ENCODE measurements around the gene ISG15.
A peak's percentile ranks its signal among the peaks of the same experiment; 100 is the strongest.

ISG15 gene

DNA sequence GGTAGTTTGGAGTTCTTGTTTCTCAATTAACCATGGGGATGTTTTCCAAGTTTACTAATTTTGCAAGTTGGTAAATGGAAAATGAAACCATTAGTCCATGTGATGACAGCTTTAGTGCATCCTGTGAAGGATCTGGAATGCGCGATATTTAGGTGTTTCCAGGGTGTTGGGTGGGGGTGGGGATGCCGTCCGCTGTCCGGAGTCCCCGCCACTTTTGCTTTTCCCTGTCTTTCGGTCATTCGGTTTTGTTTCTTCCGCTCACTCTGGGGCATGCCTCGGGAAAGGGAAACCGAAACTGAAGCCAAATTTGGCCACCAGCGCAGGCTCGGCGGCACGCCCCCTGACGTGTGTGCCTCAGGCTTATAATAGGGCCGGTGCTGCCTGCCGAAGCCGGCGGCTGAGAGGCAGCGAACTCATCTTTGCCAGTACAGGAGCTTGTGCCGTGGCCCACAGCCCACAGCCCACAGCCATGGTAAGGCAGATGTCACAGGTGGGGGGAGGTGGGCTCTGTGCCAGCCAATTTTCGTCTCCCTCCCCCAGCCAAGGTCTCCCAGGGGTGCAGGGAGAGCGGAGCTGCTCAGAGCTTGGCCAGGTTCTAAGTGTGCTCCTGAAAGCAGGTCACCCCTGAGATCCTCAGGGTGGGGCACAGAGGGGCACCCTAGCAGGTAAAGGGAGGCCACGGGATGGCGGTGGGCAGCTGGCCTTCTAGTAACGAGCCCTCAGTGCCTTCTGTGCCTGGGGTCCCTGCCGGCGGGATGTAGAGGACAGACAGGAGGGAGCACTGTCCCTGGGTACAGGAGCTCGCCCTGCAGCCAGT, at the start of gene ISG15:
Gene ISG15 (plus strand): TSS at position 393 of the 817 bp plus-strand sequence. CDS start 77 bp downstream, at position 470.
- H2AFZ ChIP-seq (ENCODE audit: low read length, unreplicated experiment) = peak within 1 kb of the TSS; percentile 30
- peak within 1 kb of the TSS; percentile 95 for H3K27ac ChIP-seq (ENCODE audit: low read depth, low read length)
- peaks cover 17% of the 10 kb centered on the region; the same call in 1 of the 2 replicates for H3K36me3 ChIP-seq (ENCODE audit: insufficient read depth, low read length)
- H3K4me3 ChIP-seq (ENCODE audit: low read depth, low read length) = peak within 1 kb of the TSS; percentile 96
- H3K79me2 ChIP-seq (ENCODE audit: control insufficient read depth, insufficient read depth, low read length, unreplicated experiment) = peaks cover 20% of the 10 kb centered on the region
- peaks cover 11% of the 10 kb centered on the region for H3K4me1 ChIP-seq (ENCODE audit: control insufficient read depth, insufficient read depth, low read length, unreplicated experiment)
- H3K27me3 ChIP-seq (ENCODE audit: insufficient read depth, low read length) = no peaks in the 10 kb centered on the region

DNA sequence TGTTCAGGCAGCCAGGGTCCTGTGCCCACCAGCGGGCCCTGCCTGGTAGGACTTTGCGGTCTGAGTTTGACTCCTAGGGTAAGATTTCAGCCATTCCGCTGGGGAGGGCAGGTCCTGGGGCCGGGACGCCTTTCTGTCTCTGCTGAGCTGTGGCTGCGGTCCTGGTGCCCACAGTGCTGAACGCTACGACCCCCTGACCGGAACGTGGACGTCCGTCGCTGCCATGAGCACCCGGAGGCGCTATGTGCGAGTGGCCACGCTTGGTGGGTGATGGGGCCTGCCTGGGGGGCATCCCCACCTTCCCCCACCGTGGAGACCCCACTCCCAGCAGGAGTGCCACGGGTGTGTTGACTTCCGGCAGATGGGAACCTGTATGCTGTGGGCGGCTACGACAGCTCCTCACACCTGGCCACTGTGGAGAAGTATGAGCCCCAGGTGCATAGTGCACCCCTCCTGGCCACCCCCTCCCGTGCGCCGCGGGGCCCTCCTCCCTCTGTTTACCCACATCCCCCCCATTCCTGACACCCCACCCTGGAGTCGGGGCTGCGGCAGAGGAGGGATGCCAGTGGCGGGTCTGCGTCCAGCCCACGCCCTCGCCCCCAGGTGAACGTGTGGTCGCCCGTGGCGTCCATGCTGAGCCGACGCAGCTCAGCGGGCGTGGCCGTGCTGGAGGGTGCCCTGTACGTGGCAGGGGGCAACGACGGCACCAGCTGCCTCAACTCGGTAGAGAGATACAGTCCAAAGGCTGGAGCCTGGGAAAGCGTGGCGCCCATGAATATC, 49.4 kb upstream of the ISG15 start:
- H3K4me1 ChIP-seq (ENCODE audit: control insufficient read depth, insufficient read depth, low read length, unreplicated experiment) = peaks cover 7% of the 10 kb centered on the region
- H3K27ac ChIP-seq (ENCODE audit: low read depth, low read length) = no peak overlapping the region
- H3K36me3 ChIP-seq (ENCODE audit: insufficient read depth, low read length) = no peaks in the 10 kb centered on the region
- peaks cover 5% of the 10 kb centered on the region; the same call in 1 of the 2 replicates for H3K27me3 ChIP-seq (ENCODE audit: insufficient read depth, low read length)
- H3K4me3 ChIP-seq (ENCODE audit: low read depth, low read length) = no peak overlapping the region
- no peak overlapping the region for H2AFZ ChIP-seq (ENCODE audit: low read length, unreplicated experiment)
- H3K79me2 ChIP-seq (ENCODE audit: control insufficient read depth, insufficient read depth, low read length, unreplicated experiment) = peaks cover 1% of the 10 kb centered on the region

DNA sequence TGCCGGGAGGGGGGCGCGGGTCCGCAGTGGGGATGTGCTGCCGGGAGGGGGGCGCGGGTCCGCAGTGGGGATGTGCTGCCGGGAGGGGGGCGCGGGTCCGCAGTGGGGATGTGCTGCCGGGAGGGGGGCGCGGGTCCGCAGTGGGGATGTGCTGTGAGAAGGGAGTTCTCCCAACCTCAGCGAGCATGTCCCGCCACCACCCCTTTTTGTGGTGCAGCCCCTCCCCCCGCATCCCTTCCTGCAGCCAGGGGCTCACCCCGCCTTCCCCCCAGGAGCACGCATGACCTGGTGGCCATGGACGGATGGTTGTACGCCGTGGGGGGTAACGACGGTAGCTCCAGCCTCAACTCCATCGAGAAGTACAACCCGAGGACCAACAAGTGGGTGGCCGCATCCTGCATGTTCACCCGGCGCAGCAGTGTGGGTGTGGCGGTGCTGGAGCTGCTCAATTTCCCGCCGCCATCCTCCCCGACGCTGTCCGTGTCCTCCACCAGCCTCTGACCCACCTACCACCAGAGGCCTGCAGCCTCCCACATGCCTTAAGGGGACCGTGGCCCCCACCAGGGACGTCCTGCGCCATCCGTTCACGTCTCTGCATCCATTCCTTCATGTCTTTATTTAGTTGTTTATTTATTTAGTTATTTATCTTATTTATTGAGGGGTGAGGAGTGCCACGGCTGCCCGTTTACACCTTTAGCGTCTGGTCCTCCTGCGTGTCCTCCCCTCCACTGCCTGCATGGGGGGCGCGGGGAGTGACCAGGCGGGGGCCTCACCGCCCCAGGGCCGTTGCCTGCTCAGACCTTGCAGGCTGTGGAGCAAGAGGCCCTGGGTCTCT, 48.4 kb upstream of the ISG15 start:
- H3K27ac ChIP-seq (ENCODE audit: low read depth, low read length) = no peak overlapping the region
- H3K4me3 ChIP-seq (ENCODE audit: low read depth, low read length) = no peak overlapping the region; the same call in 1 of the 2 replicates
- H3K36me3 ChIP-seq (ENCODE audit: insufficient read depth, low read length) = no peaks in the 10 kb centered on the region
- no peaks in the 10 kb centered on the region for H3K27me3 ChIP-seq (ENCODE audit: insufficient read depth, low read length)
- no peaks in the 10 kb centered on the region for H3K79me2 ChIP-seq (ENCODE audit: control insufficient read depth, insufficient read depth, low read length, unreplicated experiment)
- peaks cover 7% of the 10 kb centered on the region for H3K4me1 ChIP-seq (ENCODE audit: control insufficient read depth, insufficient read depth, low read length, unreplicated experiment)
- H2AFZ ChIP-seq (ENCODE audit: low read length, unreplicated experiment) = no peak overlapping the region

DNA sequence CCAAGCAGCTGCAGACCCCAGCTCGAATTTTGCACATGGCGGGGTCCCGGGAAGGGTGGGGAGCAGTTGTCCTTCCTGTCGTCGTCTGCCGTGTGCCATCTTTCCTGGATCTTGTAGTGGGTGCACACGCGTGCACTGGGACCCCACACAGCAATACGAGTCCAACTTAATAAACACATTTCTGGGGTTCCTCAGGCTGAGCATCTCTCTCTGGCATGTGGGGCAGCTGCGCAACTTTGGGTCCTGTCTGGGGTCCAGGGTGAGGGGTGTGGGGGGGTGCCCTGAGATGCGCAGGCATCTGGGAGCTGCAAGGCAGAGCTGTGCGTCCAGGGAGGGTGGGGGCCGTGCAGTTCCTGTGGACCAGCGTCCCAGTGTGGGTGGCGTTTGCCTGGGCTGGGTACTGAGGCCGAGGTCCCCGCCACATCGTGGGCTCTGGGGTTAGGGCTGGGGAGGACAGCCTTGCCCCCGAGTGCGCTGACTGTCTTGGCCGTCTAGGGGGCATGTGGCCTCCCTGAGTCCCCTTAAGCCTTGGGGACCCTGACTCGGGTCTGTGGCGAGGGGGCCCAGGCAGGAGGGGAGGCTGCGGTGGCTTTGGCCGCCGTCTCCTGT, 47.7 kb upstream of the ISG15 start:
- Histone ChIP-seq H3K79me2 (ENCODE audit: control insufficient read depth, insufficient read depth, low read length, unreplicated experiment) (no peaks in the 10 kb centered on the region), H3K4me3 (ENCODE audit: low read depth, low read length) (peak overlapping the region; percentile 89), H3K4me1 (ENCODE audit: control insufficient read depth, insufficient read depth, low read length, unreplicated experiment) (peaks cover 7% of the 10 kb centered on the region), H3K27ac (ENCODE audit: low read depth, low read length) (peak overlapping the region; percentile 68; the same call in 1 of the 2 replicates), H3K36me3 (ENCODE audit: insufficient read depth, low read length) (no peaks in the 10 kb centered on the region), H3K27me3 (ENCODE audit: insufficient read depth, low read length) (no peaks in the 10 kb centered on the region), H2AFZ (ENCODE audit: low read length, unreplicated experiment) (no peak overlapping the region)

DNA sequence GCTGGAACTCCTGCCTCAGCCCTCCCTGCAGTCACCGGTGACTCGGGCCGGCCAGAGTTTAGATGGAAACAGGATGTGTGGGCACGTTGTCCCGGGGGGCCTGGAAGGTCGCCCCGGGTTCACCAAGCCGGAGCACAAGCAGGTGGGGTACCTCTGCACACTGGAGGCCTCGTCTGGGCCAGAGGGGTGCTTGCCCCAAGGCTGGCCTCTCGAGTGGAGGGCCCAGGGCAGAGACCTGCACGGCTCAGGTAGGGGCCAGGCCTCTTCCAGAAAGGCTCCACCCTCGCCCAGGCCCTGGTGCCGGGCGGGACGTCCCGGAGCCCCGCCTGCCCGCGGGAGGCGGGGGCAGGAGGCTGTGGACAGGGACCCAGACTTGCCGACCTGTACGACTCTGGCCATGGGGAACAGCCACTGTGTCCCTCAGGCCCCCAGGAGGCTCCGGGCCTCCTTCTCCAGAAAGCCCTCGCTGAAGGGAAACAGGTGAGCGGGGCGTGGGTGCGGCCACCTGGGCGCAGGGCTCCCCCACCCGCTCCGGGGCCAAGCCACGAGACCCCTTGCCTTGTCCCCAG, 47.1 kb upstream of the ISG15 start, which contains the start of gene PLEKHN1:
Gene PLEKHN1 (plus strand): TSS at position 348 of the 569 bp plus-strand sequence. CDS start 50 bp downstream, at position 398.
- H3K79me2 ChIP-seq (ENCODE audit: control insufficient read depth, insufficient read depth, low read length, unreplicated experiment) = no peaks in the 10 kb centered on the region
- H3K4me1 ChIP-seq (ENCODE audit: control insufficient read depth, insufficient read depth, low read length, unreplicated experiment) = peaks cover 7% of the 10 kb centered on the region
- no peaks in the 10 kb centered on the region for H3K27me3 ChIP-seq (ENCODE audit: insufficient read depth, low read length)
- peak within 1 kb of the TSS; percentile 68 for H3K27ac ChIP-seq (ENCODE audit: low read depth, low read length)
- H3K36me3 ChIP-seq (ENCODE audit: insufficient read depth, low read length) = no peaks in the 10 kb centered on the region
- H3K4me3 ChIP-seq (ENCODE audit: low read depth, low read length) = peak within 1 kb of the TSS; percentile 89
- H2AFZ ChIP-seq (ENCODE audit: low read length, unreplicated experiment) = peak within 1 kb of the TSS; percentile 75

DNA sequence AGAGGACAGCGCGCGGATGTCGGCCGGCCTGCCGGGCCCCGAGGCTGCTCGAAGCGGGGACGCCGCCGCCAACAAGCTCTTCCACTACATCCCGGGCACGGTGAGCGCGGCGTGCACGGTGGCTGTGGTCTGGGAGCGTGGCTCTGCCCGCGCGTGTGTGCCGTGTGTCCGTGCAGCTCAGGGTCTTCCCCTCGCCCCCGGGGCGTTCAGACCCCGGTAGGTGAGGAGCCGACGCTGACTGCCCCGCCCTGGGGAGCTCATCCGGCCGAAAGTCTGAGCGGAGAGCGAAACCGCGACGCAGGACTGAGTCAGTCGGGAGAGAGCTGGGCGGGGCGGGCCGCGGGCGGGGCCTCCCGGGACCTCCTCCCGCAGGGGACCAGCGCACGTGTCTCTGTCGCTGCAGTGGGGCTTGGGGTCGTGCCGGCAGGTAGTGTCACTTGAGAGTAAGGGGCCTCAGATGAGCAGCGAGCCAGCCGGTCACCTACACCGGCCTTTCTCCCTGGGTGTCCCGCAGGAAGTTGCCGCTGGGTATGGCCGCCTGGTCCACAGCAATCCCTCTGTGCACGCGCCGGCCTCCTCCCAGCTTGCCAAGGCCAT, 46.5 kb upstream of the ISG15 start:
- Histone ChIP-seq H3K4me1 (ENCODE audit: control insufficient read depth, insufficient read depth, low read length, unreplicated experiment) (peaks cover 7% of the 10 kb centered on the region), H3K4me3 (ENCODE audit: low read depth, low read length) (peak overlapping the region; percentile 89), H3K27ac (ENCODE audit: low read depth, low read length) (peak overlapping the region; percentile 68), H3K36me3 (ENCODE audit: insufficient read depth, low read length) (no peaks in the 10 kb centered on the region), H3K27me3 (ENCODE audit: insufficient read depth, low read length) (no peaks in the 10 kb centered on the region), H2AFZ (ENCODE audit: low read length, unreplicated experiment) (peak overlapping the region; percentile 75), H3K79me2 (ENCODE audit: control insufficient read depth, insufficient read depth, low read length, unreplicated experiment) (no peaks in the 10 kb centered on the region)

DNA sequence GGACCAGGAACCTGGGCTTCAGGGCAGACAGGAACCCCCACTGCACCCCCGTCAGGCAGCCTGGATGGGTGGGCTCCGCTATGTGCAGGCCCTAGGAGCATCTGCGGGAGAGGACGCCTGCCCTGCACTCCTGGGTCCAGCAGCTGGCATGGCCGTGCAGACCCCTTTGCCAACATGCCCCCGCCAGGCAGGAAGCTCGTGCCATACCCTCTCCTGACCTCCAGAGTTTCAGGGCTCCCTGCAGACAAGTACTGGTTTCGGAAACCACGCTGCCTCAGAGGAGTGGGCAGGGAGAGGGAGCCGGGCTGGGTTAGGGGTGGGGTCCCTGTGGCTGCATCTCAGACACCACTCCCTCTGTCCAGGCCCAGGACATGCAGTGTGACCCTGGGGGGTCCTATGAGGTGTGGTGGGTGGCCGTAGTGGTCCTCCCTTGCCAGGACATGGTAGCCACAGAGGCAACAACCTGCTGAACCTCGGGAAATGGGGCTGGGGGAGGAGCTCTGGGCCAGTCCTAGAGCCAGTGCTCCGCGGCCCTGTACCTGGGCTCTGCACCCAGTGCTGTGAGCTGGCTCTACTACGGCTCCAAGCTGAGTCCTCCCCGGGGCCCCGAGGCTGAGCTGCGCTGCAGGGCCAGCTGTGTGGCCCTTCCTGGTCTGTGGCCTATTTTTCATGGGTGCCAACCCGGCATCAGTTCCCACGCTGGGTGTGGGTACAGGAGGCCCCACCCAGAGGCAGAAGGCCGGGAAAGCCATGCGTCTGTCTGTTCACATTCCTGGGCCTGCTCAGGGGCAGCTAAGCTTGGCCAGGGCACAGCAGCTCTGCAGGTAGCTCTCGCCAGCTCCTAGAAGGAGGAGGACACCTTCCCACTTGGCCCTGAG, 45.6 kb upstream of the ISG15 start:
- H3K4me3 ChIP-seq (ENCODE audit: low read depth, low read length) = peak overlapping the region; percentile 89
- no peaks in the 10 kb centered on the region for H3K36me3 ChIP-seq (ENCODE audit: insufficient read depth, low read length)
- H3K4me1 ChIP-seq (ENCODE audit: control insufficient read depth, insufficient read depth, low read length, unreplicated experiment) = peaks cover 7% of the 10 kb centered on the region
- H3K79me2 ChIP-seq (ENCODE audit: control insufficient read depth, insufficient read depth, low read length, unreplicated experiment) = no peaks in the 10 kb centered on the region
- no peaks in the 10 kb centered on the region for H3K27me3 ChIP-seq (ENCODE audit: insufficient read depth, low read length)
- H3K27ac ChIP-seq (ENCODE audit: low read depth, low read length) = no peak overlapping the region
- no peak overlapping the region for H2AFZ ChIP-seq (ENCODE audit: low read length, unreplicated experiment)

DNA sequence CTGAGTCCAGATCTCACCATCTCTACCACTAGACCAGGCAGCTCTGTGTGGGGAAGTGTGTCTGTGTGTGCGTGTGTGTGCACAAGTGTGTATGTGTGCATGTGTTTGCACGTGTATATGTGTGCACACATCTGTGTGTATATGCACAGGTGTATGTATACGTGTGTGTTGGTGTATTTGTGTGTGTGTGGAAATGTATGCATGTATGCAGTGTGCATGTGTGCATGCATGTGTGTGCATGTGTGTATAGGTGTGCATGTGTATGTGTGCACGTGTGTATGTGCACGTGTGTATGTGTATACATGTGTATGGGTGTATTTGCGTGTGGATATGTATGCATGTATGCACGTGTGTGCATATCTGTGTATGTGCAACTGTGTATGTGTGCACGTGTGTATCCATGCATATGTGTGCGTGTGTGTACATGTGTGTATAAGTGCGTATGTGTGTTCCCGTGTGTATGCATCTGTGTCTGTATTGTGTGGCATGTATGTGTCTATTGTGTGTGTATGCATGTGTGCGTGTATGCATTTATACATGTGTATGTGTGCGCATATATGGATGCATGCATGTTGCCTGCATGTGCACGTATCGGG, 43.9 kb upstream of the ISG15 start:
- H3K27ac ChIP-seq (ENCODE audit: low read depth, low read length) = no peak overlapping the region
- H3K4me3 ChIP-seq (ENCODE audit: low read depth, low read length) = no peak overlapping the region
- H3K4me1 ChIP-seq (ENCODE audit: control insufficient read depth, insufficient read depth, low read length, unreplicated experiment) = peaks cover 7% of the 10 kb centered on the region
- no peaks in the 10 kb centered on the region for H3K36me3 ChIP-seq (ENCODE audit: insufficient read depth, low read length)
- H3K27me3 ChIP-seq (ENCODE audit: insufficient read depth, low read length) = no peaks in the 10 kb centered on the region
- H3K79me2 ChIP-seq (ENCODE audit: control insufficient read depth, insufficient read depth, low read length, unreplicated experiment) = no peaks in the 10 kb centered on the region
- no peak overlapping the region for H2AFZ ChIP-seq (ENCODE audit: low read length, unreplicated experiment)

All from ACC112 (cell line).